ENCODE results near the gene TMEM87B. TPM values are rescaled to one million over a fixed set of nuclear protein-coding genes. Genes with fewer than 3 reads are reported as not detected.

Gene TMEM87B
- total and polyA plus RNA-seq, 10 of the 15 experiments (the other 5 are each of a cell fraction or from before 2014, with no cell fraction given) = 5.7 to 20.6 (median 12.3) TPM

DNA sequence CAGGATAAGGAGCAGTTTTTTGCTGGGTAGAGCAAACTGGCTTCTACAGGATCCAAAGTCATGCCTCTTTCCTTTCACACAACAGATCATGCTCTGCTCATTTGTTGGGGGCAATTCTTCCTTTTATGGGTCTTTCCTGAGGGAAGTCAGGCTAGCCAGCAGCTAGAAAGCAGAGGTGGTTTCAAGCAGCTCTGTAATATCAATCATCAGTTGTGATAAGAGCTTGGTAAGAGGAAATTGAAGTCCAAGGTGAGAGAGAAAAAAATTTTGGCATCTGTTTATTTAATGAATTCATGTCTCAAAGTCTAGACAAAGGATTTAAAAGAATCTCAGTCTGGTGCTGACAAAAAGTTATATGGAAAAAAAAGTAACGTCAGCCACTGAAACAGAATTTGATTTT, 6.2 kb downstream of the TMEM87B start:
- no peak for FAIRE-seq

More for the DNA sequence above, 6.2 kb downstream of the TMEM87B start:
- Histone ChIP-seq H3K36me3 (ENCODE audit: control insufficient read depth in 2 of 2, insufficient read depth in 2 of 2, low read length in 1 of 2) (peaks cover 0 to 27% of the 10 kb centered on the region in 2 experiments; a peak in 3 of 4 replicates), H3K79me2 (ENCODE audit: control insufficient read depth, insufficient read depth, low read length) (peaks cover 23% of the 10 kb centered on the region), H3K4me3 (no peak overlapping the region), H4K20me1 (ENCODE audit: control insufficient read depth, insufficient read depth) (no peaks in the 10 kb centered on the region), H3K27me3 (replicated peaks in 1 of 2; ENCODE audit: control insufficient read depth in 2 of 2, insufficient read depth in 2 of 2, low read length in 1 of 2) (no peaks in the 10 kb centered on the region), H3K9ac (ENCODE audit: control insufficient read depth, insufficient read depth, low read length) (no peak overlapping the region), H2AFZ (ENCODE audit: control insufficient read depth, low read depth, low read length) (no peak overlapping the region), H3K9me3 (replicated peaks; ENCODE audit: control insufficient read depth, insufficient read depth, low read length) (peaks cover 8% of the 10 kb centered on the region), H3K4me1 (ENCODE audit: control insufficient read depth, insufficient read depth, low read length) (peaks cover 28% of the 10 kb centered on the region), H3K4me2 (ENCODE audit: control insufficient read depth, insufficient read depth) (no peak overlapping the region), H3K27ac (ENCODE audit: control insufficient read depth, insufficient read depth) (no peak overlapping the region)
- DNase-seq (ENCODE audit: low read depth, low spot score) (no peak), ATAC-seq (no peak)
- POLR2A ChIA-PET = no interaction called here
- WGBS (ENCODE audit: insufficient coverage, insufficient replicate concordance, low lambda C conversion rate, missing lambda C conversion rate) = 100% methylated on average over 1 of the region's 1 CpG
- SMC1A ChIA-PET (ENCODE audit: uncharacterized antibody, unreplicated experiment) = no interaction called here
- intact Hi-C loops (cut with micrococcal nuclease; ENCODE audit: unreplicated experiment) = no loop called here
- in situ Hi-C loops (cut with MboI) = no loop called here
- RAD21 ChIA-PET (ENCODE audit: unreplicated experiment) = no interaction called here
- CTCF ChIA-PET = no interaction called here
- no TSS peak for BruUV-seq (replicated peaks)
- TF ChIP-seq WRNIP1 (IDR thresholded peaks at IDR 0.05; ENCODE audit: borderline replicate concordance, low read depth, low read length) = no peak
- no peak for TF ChIP-seq LARP7 (IDR thresholded peaks at IDR 0.05)
- TF ChIP-seq CHD2 (IDR thresholded peaks at IDR 0.05; ENCODE audit: borderline replicate concordance, low read depth, low read length) = no peak
- no peak for TF ChIP-seq POLR2A (IDR thresholded peaks at IDR 0.05; ENCODE audit: low read depth, low read length)
- TF ChIP-seq ZNF274 (IDR thresholded peaks at IDR 0.05; ENCODE audit: insufficient read depth, insufficient read length) = no peak
- TF ChIP-seq, protein P1, sequence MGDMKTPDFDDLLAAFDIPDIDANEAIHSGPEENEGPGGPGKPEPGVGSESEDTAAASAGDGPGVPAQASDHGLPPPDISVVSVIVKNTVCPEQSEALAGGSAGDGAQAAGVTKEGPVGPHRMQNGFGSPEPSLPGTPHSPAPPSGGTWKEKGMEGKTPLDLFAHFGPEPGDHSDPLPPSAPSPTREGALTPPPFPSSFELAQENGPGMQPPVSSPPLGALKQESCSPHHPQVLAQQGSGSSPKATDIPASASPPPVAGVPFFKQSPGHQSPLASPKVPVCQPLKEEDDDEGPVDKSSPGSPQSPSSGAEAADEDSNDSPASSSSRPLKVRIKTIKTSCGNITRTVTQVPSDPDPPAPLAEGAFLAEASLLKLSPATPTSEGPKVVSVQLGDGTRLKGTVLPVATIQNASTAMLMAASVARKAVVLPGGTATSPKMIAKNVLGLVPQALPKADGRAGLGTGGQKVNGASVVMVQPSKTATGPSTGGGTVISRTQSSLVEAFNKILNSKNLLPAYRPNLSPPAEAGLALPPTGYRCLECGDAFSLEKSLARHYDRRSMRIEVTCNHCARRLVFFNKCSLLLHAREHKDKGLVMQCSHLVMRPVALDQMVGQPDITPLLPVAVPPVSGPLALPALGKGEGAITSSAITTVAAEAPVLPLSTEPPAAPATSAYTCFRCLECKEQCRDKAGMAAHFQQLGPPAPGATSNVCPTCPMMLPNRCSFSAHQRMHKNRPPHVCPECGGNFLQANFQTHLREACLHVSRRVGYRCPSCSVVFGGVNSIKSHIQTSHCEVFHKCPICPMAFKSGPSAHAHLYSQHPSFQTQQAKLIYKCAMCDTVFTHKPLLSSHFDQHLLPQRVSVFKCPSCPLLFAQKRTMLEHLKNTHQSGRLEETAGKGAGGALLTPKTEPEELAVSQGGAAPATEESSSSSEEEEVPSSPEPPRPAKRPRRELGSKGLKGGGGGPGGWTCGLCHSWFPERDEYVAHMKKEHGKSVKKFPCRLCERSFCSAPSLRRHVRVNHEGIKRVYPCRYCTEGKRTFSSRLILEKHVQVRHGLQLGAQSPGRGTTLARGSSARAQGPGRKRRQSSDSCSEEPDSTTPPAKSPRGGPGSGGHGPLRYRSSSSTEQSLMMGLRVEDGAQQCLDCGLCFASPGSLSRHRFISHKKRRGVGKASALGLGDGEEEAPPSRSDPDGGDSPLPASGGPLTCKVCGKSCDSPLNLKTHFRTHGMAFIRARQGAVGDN (IDR thresholded peaks at IDR 0.05) = no peak
- no peak for TF ChIP-seq STAT1 (conservative IDR thresholded peaks at IDR 0.05)
- no peak for TF ChIP-seq ZNF207 (IDR thresholded peaks at IDR 0.05; ENCODE audit: borderline replicate concordance)
